H7 (cell line): ENCODE data around the gene DNAJC21. TPM values are rescaled to one million over a fixed set of nuclear protein-coding genes. Genes with fewer than 3 reads are reported as not detected.

ENCODE experiments used
- DNase-seq: peaks from one replicate; pipeline ENCODE4 v3.0.0; 2012
- H3K27me3 ChIP-seq: 2 replicates; pipeline ENCODE4 v1.6.0; 2011; ENCODE audit warnings: mild to moderate bottlenecking, low read length; ENCODE audit not compliant: control insufficient read depth, insufficient read depth
- H3K36me3 ChIP-seq: replicated peaks from 2 replicates; pipeline ENCODE4 v1.5.1; 2011; ENCODE audit warnings: low read length; ENCODE audit not compliant: control insufficient read depth, insufficient read depth
- H3K4me3 ChIP-seq: 2 replicates; pipeline ENCODE4 v1.5.1; 2011; ENCODE audit warnings: low read depth, mild to moderate bottlenecking, control low read depth, low read length, moderate library complexity; ENCODE audit not compliant: insufficient read depth
- total RNA-seq: library from RNA; depleted of rRNA; stranded (reverse); fragments of >200 nt; shearing (Covaris generic); gene quantifications from 2 replicates; pipeline ENCODE4 v1.2.3, GENCODE V29; 2014; rRNA removed

The DNAJC21 gene
- 15.9 and 33.8 TPM in 2 replicates for total RNA-seq

DNA sequence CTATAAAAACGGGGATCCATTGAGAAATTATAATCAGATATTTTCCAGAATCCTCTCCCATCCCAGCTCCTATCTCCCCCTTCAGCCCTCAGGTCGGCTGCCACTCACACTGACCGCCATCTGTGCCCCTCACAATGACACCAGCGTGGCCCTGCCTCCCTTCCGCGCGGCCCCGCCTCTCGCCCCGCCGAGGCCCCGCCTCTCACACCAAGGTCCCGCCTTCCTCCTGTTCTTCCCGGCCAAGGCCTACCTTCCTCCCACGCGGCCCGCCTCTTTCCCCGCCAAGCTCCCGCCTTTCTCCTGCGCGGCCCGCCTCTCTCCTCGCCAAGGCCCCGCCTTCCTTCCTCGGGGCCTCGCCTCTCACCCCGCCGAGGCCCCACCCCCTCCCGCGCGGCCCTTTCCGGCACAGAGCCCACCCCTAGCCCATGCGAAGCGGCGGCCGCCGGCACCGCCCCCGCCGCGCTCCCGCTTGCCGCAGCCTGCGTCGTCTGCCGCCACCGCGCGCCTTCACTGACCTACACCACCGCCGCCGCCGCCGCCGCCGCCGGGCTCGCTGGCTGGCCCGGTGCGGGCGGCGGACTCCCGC lies at the start of gene DNAJC21:
TSS of gene DNAJC21 (plus strand) at position 426 of the 586 bp plus-strand sequence. CDS start 261 bp downstream, outside the sequence.
- H3K27me3 ChIP-seq: no peaks in the 10 kb centered on the region
- peak within 1 kb of the TSS; percentile 96 for H3K4me3 ChIP-seq
- peaks cover 12% of the 10 kb centered on the region for H3K36me3 ChIP-seq
- peak; percentile 98 for DNase-seq

DNA sequence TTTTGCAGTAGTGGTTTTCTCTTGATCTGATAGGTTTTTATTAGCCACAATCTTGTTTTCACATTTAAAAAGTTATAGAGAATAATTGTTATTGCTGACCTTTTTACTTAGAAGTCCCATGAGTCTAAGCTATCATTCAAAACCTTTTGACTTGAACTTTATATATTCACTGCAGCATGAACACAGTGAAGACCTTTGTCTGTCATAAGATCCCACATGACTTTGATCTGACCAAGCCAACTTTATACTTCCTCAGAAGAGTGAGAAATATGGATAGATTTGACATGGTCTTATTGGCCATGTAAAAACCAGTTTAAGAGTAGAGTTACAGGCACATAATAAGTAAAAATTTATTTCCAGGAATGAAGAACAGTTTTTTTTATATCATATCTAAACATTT lies 48.1 kb upstream of the DNAJC21 start:
- no peak overlapping the region for H3K4me3 ChIP-seq
- no peaks in the 10 kb centered on the region for H3K27me3 ChIP-seq
- DNase-seq: no peak
- H3K36me3 ChIP-seq: no peaks in the 10 kb centered on the region

DNA sequence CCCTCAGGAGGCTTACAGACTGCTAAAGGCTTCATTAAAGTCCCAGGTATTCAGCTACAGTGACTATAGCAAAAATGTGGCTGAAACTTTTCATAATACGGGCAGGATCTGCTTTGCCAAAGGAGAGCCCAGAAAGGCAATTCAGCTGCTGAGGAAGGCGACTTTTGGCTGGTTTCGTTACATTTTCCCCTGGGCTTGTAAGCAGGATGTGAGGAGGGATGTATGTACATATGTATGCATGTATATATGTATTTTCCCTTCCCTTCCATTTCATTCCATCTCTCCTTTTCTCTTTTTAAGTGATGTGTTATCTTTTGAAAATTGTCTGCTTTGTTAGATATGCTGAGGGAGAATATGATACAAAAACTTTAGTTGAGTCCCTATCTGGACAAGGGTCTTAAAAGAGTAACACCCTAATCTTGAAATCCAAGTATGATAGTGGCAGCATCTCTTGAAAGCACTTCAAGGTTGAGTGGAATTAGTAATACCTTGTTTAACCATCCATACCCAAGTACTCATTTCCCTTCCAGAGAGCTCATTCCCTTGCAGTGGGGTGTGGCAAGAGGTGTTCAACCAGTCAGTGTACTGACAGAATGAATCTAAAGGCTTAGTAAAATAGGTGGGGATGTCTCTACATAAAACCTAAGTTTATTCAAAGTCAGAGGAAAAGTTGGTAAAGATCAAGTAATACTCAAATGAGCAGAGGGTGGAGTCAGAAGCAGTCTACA lies 42.8 kb upstream of the DNAJC21 start:
- no peak for DNase-seq
- H3K27me3 ChIP-seq: no peaks in the 10 kb centered on the region
- no peaks in the 10 kb centered on the region for H3K36me3 ChIP-seq
- H3K4me3 ChIP-seq: no peak overlapping the region

DNA sequence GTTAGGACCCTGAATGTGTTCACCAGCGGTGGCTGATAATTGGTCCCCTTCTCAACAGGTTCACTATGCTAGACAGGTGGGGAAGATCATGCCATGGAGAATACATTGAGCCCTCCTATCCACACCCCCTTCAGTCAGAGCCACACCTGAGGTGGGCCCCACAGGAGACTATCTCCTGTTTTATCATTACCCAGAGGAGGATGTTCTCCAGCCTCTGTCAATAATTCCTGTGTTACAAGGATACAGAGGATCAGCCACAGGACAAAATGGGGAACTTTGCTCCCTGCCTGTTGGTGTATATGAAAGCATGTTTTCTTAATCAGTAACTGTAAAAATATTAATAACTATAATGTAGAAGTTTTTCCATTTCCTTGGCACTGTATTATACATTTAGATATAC lies 40.0 kb upstream of the DNAJC21 start:
- Histone ChIP-seq H3K4me3 (no peak overlapping the region), H3K27me3 (no peaks in the 10 kb centered on the region), H3K36me3 (no peaks in the 10 kb centered on the region)
- DNase-seq: no peak

DNA sequence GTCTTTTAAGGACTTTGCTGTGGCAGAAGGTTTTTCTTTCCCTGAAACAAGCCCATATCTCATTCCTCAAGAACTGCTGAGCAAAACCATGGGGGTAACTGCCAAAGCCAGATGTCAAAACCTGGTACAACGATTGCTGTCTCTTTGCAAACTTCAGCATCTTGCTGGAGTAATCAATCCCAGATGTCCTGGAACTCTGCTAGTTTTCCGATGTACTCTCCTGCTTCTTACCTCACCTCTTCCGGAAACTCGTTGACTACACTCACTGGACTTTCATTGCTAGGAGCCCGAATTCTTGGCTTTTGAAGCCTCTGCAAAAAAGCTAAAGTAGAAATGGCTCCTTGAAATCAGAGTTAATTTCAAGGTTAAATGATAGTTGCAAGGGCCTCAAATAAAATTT lies 37.4 kb upstream of the DNAJC21 start:
- Histone ChIP-seq H3K27me3 (no peaks in the 10 kb centered on the region), H3K4me3 (no peak overlapping the region), H3K36me3 (peaks cover 2% of the 10 kb centered on the region)
- DNase-seq: no peak

DNA sequence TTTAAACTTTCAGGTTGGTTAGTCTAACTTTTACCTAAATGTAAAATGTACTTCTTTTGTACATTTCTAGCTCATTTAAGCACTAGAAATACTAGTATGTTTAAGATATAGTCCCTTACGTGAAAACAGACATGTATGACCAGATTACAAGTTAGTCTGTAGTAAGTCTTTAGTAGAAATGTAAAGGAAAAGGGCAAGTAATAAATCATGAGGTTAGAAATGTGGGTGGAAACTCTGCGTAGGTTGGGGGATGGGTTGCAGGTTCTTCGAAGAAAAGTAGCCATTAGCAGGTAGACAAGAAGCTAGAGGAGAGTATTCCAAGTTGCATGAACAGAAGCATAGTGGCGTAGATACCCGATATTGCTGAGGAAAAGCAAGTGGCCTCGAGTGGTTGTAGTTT lies 36.9 kb upstream of the DNAJC21 start:
- Histone ChIP-seq H3K27me3 (no peaks in the 10 kb centered on the region), H3K4me3 (no peak overlapping the region), H3K36me3 (peaks cover 2% of the 10 kb centered on the region)
- DNase-seq: no peak

DNA sequence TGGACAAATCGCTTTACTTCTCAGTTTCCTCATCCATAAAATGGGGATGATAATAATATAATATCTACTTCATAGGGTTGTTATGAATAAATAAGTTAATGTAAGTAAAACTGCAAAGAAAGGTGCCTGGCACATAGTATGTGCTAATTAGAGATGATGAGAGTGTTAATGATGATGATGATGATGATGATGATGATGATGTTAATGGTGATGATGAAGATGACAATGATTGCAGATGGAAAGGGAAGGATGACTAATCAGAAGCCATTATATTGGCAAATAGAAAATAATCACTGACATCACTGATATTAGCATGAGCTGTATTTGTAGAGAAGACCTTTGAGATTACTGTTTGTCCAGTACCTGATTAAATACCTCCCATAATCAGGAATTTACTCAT lies 34.6 kb upstream of the DNAJC21 start:
- no peaks in the 10 kb centered on the region for H3K27me3 ChIP-seq
- no peak overlapping the region for H3K4me3 ChIP-seq
- peaks cover 2% of the 10 kb centered on the region for H3K36me3 ChIP-seq
- no peak for DNase-seq

DNA sequence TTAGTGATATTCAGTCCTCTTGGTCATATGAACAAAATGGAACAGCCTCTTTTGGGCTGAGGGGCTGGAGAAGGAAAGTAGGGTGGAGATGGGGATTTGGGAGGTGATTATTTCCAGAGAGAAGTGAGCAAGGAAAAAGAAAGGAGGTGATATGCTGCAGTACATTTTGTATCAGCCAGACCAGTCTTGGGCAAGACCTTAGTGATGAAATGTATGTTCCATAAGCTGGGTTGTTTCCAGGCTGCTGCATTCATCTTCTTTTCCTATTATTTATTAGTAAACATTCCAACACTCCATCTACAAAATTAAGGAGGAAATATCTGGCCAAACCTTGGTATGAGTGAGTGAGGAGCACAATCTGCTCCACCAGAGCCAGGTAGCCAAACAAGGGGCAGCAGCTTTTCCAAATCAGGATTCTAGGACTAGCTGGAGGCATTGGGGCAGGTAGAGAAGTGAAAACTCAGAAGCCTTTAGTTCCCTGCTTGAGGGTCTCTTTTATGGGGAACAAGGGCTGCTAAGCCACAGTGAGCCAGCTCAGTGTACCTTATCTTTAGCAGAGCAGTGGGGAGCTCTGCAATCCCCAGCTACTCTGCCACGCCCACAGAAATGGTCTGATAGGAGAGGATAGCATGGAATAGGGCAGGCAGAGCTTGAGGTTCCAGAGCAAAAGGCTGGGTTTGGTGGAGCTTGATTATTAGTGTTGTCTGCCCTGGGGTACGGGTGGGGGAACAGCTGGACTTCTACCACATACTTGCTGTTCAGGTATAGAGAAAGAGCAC lies 33.5 kb upstream of the DNAJC21 start:
- Histone ChIP-seq H3K27me3 (no peaks in the 10 kb centered on the region), H3K36me3 (peaks cover 2% of the 10 kb centered on the region), H3K4me3 (no peak overlapping the region)
- DNase-seq: no peak

DNA sequence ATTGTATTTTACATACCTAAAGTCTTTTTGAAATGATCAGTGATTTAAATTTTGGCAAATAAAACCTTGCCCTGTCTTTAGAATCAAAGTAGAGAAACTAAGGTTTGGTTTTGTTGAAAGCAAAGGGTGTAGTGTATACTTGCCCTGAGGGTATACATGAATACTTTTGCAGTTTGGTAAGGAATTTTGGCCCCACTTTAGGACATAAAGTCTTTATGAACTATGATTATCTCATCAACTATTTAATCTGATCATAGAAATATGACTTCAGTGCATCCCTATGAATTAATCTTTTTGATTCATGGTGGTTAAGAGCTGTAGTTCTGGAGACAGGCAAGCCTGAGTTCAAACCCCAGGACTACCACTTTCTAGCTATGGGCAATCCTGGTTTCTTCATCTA lies 31.7 kb upstream of the DNAJC21 start:
- Histone ChIP-seq H3K27me3 (no peaks in the 10 kb centered on the region), H3K4me3 (no peak overlapping the region), H3K36me3 (peaks cover 2% of the 10 kb centered on the region)
- no peak for DNase-seq

DNA sequence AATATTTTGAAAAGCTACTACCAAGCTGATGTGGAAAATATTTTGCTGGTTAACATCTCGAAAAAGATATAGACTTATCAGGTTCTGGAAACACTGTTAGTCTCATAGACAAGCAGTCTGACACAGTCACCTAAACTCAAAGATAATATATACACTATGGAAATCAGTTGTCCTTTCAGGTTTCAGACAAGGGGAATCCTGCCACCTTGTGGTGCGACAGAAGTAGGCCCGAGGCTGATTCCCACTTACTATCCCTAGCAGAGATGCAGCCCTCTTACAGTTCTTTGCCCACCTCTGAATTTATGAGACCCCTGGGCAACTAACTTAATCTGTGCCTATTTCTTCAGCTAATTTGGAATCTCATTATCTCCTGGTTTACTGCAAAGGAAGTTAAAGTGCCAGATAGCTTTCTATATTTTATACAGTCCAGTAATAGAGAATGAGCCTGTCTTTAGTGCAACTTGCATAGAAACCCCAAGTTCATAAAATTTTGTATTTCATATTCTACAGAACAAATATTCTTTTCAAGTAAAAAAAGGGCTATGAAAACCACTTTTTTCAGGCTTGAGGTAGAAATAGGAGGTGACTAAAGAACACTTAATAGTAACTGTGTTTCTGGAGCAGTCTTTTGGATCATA lies 31.0 kb upstream of the DNAJC21 start:
- H3K36me3 ChIP-seq: peaks cover 2% of the 10 kb centered on the region
- no peak overlapping the region for H3K4me3 ChIP-seq
- peak; percentile 47 for DNase-seq
- no peaks in the 10 kb centered on the region for H3K27me3 ChIP-seq

DNA sequence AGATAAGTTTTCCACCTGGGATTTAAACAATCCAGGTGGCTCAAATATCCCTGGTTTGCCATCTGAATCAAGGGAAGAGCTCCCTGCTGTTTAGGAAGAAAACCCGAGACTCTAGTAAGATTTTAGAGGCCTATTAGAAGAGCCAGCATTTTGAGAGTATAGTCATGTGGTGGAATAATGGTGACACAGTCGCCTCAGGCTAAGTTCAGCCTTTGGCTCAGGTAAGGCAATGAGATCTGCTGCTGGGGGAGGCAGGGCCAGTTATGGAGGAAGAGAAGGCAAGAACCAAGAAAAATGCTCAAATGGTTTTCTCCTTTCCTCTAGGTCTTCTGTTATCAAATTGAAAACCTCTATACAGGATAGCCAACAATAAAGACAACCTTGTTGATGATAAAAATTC lies 30.3 kb upstream of the DNAJC21 start:
- Histone ChIP-seq H3K27me3 (no peaks in the 10 kb centered on the region), H3K4me3 (no peak overlapping the region), H3K36me3 (peaks cover 2% of the 10 kb centered on the region)
- no peak for DNase-seq

DNA sequence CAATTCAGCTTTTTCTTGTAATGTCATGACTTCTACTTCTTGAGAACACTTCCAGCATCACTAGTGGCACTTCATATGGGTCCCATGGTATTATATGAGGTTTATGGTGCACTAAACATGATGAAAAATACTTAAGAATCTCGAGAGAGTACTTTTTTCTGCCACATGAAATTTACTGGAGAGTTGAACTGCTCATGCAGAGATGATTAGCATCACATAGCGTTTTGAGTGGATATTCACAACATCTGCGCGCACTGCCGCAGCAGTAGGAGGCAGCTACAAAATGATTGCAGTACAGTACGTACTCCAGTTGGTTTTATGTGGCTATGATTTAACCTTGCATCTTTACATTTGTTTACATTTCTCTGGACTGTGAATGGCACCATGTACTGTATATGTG lies 28.7 kb upstream of the DNAJC21 start:
- Histone ChIP-seq H3K36me3 (peaks cover 2% of the 10 kb centered on the region), H3K4me3 (no peak overlapping the region), H3K27me3 (no peaks in the 10 kb centered on the region)
- DNase-seq: no peak

DNA sequence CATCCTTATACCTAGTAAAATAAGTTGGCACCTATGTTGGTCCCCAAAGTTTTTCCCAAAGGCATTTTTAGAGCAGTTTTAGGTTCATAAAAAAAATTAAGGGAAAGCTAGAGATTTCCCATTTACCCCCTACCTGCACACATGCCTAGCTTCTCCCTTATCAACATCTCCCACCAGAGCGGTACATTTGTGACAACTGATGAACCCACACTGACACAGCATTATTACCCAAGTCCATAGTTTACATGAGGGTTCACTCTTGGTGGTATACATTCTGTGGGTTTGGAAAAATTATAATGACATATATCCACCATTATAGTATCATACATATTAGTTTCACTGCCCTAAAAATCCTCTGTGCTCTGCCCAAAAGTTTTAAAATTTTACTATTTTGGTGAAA lies 26.1 kb upstream of the DNAJC21 start:
- no peaks in the 10 kb centered on the region; the same call in none of the 2 replicates for H3K36me3 ChIP-seq
- DNase-seq: no peak
- H3K4me3 ChIP-seq: no peak overlapping the region
- H3K27me3 ChIP-seq: no peaks in the 10 kb centered on the region

DNA sequence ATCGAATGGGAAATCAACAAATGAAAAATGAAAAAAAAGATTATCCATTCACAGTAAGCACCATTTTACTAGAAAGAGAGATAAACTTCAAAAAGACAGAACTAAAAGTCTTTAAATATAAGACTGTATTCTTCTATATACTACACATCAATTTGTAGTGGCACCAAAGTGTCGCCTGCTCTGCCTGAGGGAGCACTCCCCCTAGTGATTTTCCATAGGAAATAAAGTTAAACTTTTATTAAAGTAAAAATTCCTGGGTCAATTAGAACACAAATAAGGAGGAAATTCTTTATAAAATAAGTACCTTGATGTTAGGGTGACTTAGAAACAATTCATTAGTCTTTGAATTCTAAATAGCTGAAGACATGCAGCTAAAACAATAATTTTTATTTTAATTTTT lies 23.8 kb upstream of the DNAJC21 start:
- no peaks in the 10 kb centered on the region; the same call in none of the 2 replicates for H3K36me3 ChIP-seq
- H3K27me3 ChIP-seq: no peaks in the 10 kb centered on the region
- H3K4me3 ChIP-seq: no peak overlapping the region
- DNase-seq: no peak
